B cell (primary cell): Measurements from ENCODE around the gene MYH14. TPM values are rescaled to one million over a fixed set of nuclear protein-coding genes. Genes with fewer than 3 reads are reported as not detected.
"Not testable (repeated sequence)": the region's sequence is repeated elsewhere in the genome, so short reads cannot be mapped to it uniquely, and the experiment has no call there.

Experiments used
- ATAC-seq: fragments of 200-7000 bp; cut with Tn5 transposase; one replicate; pipeline ENCODE4 v1.10.0; 2021; ENCODE audit warnings: low read depth, mild to moderate bottlenecking, moderate number of reproducible peaks, moderate library complexity
- CTCF ChIA-PET: fragments of 350-600 bp; sonication (Branson Sonifier 250); formaldehyde crosslinking; loops from one replicate; lab custom pipeline; 2021; ENCODE audit warnings: antibody characterized with exemption, inconsistent platforms; lab: Charles Lee
- POLR2A ChIA-PET: fragments of 350-600 bp; sonication (Branson Sonifier 250); formaldehyde crosslinking; loops from one replicate; lab custom pipeline; 2021; ENCODE audit warnings: antibody characterized with exemption; lab: Charles Lee
- DNase-seq: peaks from one replicate; pipeline ENCODE4 v3.0.0; 2013
- H2AFZ ChIP-seq: 2 replicates; pipeline ENCODE4 v1.6.1; 2012; ENCODE audit warnings: mild to moderate bottlenecking, low read depth, low read length; ENCODE audit not compliant: insufficient read depth, poor library complexity, severe bottlenecking
- H3K27ac ChIP-seq, 2 donors: 1 replicate in 1 of 2; 2 replicates in 1 of 2; pipeline ENCODE4 v1.5.1; 2012 to 2013; ENCODE audit warnings: low read length in 2 of 2, mild to moderate bottlenecking in 2 of 2, moderate library complexity in 1 of 2
- H3K27me3 ChIP-seq, 4 experiments: fragments of 200-600 bp in 1 of 4; sonication (generic) in 1 of 4; replicated peaks in 1 of 4; 1 replicate in 2 of 4; 2 replicates in 2 of 4; pipeline versions ENCODE4 v1.6.1 to v1.7.0; 2013 to 2016; ENCODE audit warnings: low read length in 3 of 4, mild to moderate bottlenecking in 2 of 4, mixed read lengths in 1 of 4, moderate library complexity in 1 of 4; ENCODE audit not compliant: insufficient read depth in 4 of 4, control insufficient read depth in 3 of 4; ENCODE audit errors: control extremely low read depth in 1 of 4
- H3K36me3 ChIP-seq, 2 experiments: replicated peaks in 1 of 2; 1 replicate in 1 of 2; 2 replicates in 1 of 2; pipeline versions ENCODE4 v1.6.1 to v1.7.1; 2013; ENCODE audit warnings: low read length in 1 of 2; ENCODE audit not compliant: insufficient read depth in 2 of 2, control insufficient read depth in 1 of 2; ENCODE audit errors: control extremely low read depth in 1 of 2, extremely low read depth in 1 of 2
- H3K4me1 ChIP-seq, 2 donors: fragments of 200-600 bp in 1 of 2; sonication (generic) in 1 of 2; 1 replicate in 1 of 2; 2 replicates in 1 of 2; pipeline versions ENCODE4 v1.5.1 to v1.6.1; 2013 to 2017; ENCODE audit warnings: low read length in 2 of 2; ENCODE audit not compliant: control insufficient read depth in 2 of 2, insufficient read depth in 2 of 2
- H3K4me2 ChIP-seq: replicated peaks from 2 replicates; pipeline ENCODE3; 2012; ENCODE audit warnings: mild to moderate bottlenecking, low read depth, low read length; ENCODE audit not compliant: poor library complexity, severe bottlenecking
- H3K4me3 ChIP-seq, 5 experiments: fragments of 200-600 bp in 1 of 5; sonication (generic) in 1 of 5; 1 replicate in 3 of 5; 2 replicates in 2 of 5; pipeline versions ENCODE4 v1.5.1 to v1.7.0; 2011 to 2016; ENCODE audit warnings: low read length in 4 of 5, mild to moderate bottlenecking in 4 of 5, low read depth in 2 of 5, control low read depth in 1 of 5, moderate library complexity in 1 of 5; ENCODE audit not compliant: insufficient read depth in 1 of 5; ENCODE audit errors: control extremely low read depth in 1 of 5, extremely low read depth in 1 of 5
- H3K79me2 ChIP-seq: fragments of 200-600 bp; sonication (generic); one replicate; pipeline ENCODE4 v1.6.0; 2016; ENCODE audit warnings: low read length; ENCODE audit not compliant: control insufficient read depth, insufficient read depth
- H3K9ac ChIP-seq: fragments of 200-600 bp; sonication (generic); 2 replicates; pipeline ENCODE4 v1.6.1; 2017; ENCODE audit warnings: mild to moderate bottlenecking, low read length, moderate library complexity
- H3K9me3 ChIP-seq, 3 donors: one replicate each; pipeline versions ENCODE4 v1.6.1 to v1.7.1; 2013; ENCODE audit warnings: low read length in 2 of 3; ENCODE audit not compliant: control insufficient read depth in 2 of 3, insufficient read depth in 1 of 3; ENCODE audit errors: control extremely low read depth in 1 of 3
- H4K20me1 ChIP-seq: 2 replicates; pipeline ENCODE4 v1.6.0; 2012; ENCODE audit warnings: mild to moderate bottlenecking, low read length; ENCODE audit not compliant: insufficient read depth, control insufficient read depth, poor library complexity, severe bottlenecking
- H3K27ac Mint-ChIP-seq: one replicate; pipeline ENCODE4 v1.8.0; 2021; ENCODE audit warnings: mixed read lengths
- H3K27me3 Mint-ChIP-seq: one replicate; pipeline ENCODE4 v1.8.0; 2021; ENCODE audit warnings: mixed read lengths
- H3K4me1 Mint-ChIP-seq: one replicate; pipeline ENCODE4 v1.8.0; 2021; ENCODE audit warnings: mixed read lengths
- H3K4me3 Mint-ChIP-seq: one replicate; pipeline ENCODE4 v1.8.0; 2021; ENCODE audit warnings: mixed read lengths
- H3K9me3 Mint-ChIP-seq: one replicate; pipeline ENCODE4 v1.8.0; 2022; ENCODE audit warnings: mixed read lengths; ENCODE audit not compliant: insufficient read depth
- EZH2 ChIP-seq: IDR thresholded peaks from 2 replicates; pipeline ENCODE4 v1.6.1; 2012; ENCODE audit warnings: borderline replicate concordance, low read depth, mild to moderate bottlenecking, moderate library complexity, low read length; ENCODE audit not compliant: insufficient read depth, poor library complexity, severe bottlenecking
- WGBS: methylation state at CpG from one replicate; pipeline ENCODE4 v1.1.5; 2013; ENCODE audit warnings: missing lambda C conversion rate; ENCODE audit not compliant: insufficient coverage; 5-methylcytosine and 5-hydroxymethylcytosine counted together
- intact Hi-C: fragments of 100-400 bp; cut with micrococcal nuclease; formaldehyde crosslinking; loops from one replicate; pipeline ENCODE4 v1.10.0; 2022
- polyA plus RNA-seq: library from polyadenylated mRNA; depleted of rRNA; stranded (reverse); fragments of >200 nt; gene quantifications from 2 replicates; pipeline ENCODE4 v1.2.3, GENCODE V29; 2012
- total RNA-seq, 2 donors: library from RNA; stranded (reverse); fragments of 120-200 nt in 1 of 2; gene quantifications; 1 replicate in 1 of 2; 2 replicates in 1 of 2; pipeline versions ENCODE4 v1.2.3 to v1.2.4, GENCODE V29; 2013 to 2022
- TF ChIP-seq, protein P1 (sequence below): fragments of 200-600 bp; IDR thresholded peaks from one replicate; pipeline ENCODE4 v1.8.0; 2022; ENCODE audit warnings: antibody characterized with exemption, mild to moderate bottlenecking

MYH14 gene
- total and polyA plus RNA-seq, 2 donors (not counting 1 experiment from before 2014, with no cell fraction given): not detected

DNA sequence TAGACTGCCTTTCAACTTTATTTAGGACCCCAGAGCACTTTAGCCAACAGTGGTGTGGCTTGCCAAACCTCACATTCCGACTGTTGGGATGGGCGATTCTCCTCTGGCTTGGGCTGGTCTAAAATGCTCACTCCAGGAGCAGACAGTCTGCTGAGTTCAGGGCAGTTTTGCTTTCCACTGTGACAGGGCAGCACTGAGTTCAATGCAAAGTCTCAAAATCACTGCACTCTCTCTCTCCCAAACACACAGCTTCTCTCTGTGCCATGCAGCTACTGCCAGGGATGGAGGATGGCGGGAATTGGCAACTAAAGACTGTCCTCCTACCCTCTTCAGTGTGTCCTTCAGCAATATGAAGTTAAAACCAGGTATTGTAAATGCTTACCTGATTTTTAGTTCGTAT, 148.8 kb downstream of the MYH14 start:
- ATAC-seq: no peak
- H3K9ac ChIP-seq: no peak overlapping the region
- H2AFZ ChIP-seq: no peak overlapping the region
- H3K4me1 Mint-ChIP-seq: peaks cover 45% of the 10 kb centered on the region
- no peak overlapping the region for H3K27ac ChIP-seq
- CTCF ChIA-PET: interaction anchor here (1.0 to 4.5 kb wide), 9 partner anchors 9 to 570 kb away, joined by 3 to 20 read pairs (median 3); partner anchors contain the start of genes KCNC3 and NR1H2
- no peak for DNase-seq
- POLR2A ChIA-PET: interaction anchor here (0.9 to 2.1 kb wide), 2 partner anchors 11 to 23 kb away, joined by 5 to 12 read pairs; partner anchors contain the start of gene KCNC3
- peaks cover 40 to 50% of the 10 kb centered on the region in 2 donors for H3K4me1 ChIP-seq
- H3K4me3 ChIP-seq: no peak overlapping the region
- no peaks in the 10 kb centered on the region for H3K9me3 ChIP-seq
- H3K36me3 ChIP-seq: no peaks in the 10 kb centered on the region
- intact Hi-C loops: no loop called here
- TF ChIP-seq EZH2: no peak
- TF ChIP-seq, protein P1, sequence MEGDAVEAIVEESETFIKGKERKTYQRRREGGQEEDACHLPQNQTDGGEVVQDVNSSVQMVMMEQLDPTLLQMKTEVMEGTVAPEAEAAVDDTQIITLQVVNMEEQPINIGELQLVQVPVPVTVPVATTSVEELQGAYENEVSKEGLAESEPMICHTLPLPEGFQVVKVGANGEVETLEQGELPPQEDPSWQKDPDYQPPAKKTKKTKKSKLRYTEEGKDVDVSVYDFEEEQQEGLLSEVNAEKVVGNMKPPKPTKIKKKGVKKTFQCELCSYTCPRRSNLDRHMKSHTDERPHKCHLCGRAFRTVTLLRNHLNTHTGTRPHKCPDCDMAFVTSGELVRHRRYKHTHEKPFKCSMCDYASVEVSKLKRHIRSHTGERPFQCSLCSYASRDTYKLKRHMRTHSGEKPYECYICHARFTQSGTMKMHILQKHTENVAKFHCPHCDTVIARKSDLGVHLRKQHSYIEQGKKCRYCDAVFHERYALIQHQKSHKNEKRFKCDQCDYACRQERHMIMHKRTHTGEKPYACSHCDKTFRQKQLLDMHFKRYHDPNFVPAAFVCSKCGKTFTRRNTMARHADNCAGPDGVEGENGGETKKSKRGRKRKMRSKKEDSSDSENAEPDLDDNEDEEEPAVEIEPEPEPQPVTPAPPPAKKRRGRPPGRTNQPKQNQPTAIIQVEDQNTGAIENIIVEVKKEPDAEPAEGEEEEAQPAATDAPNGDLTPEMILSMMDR: no peak
- H3K4me3 Mint-ChIP-seq: no peak overlapping the region
- H3K27ac Mint-ChIP-seq: no peak overlapping the region
- 100% methylated on average over 2 of the region's 4 CpGs for WGBS
- H3K9me3 Mint-ChIP-seq: no peaks in the 10 kb centered on the region
- no peaks in the 10 kb centered on the region for H3K27me3 Mint-ChIP-seq
- peaks cover 30% of the 10 kb centered on the region for H3K79me2 ChIP-seq
- H3K27me3 ChIP-seq: no peaks in the 10 kb centered on the region
- no peak overlapping the region for H3K4me2 ChIP-seq
- no peaks in the 10 kb centered on the region for H4K20me1 ChIP-seq

- CTCF ChIA-PET: interaction anchor here (0.7 to 4.5 kb wide), 5 partner anchors 11 to 568 kb away, joined by 3 to 20 read pairs (median 4); partner anchors contain the start of gene KCNC3
- peaks cover 39% of the 10 kb centered on the region for H3K4me1 Mint-ChIP-seq
- 98% methylated on average over 7 of the region's 7 CpGs for WGBS
- H3K9ac ChIP-seq, H3K9me3 ChIP-seq, ATAC-seq, H3K27ac ChIP-seq, H3K27me3 Mint-ChIP-seq, H3K4me2 ChIP-seq, H3K36me3 ChIP-seq, DNase-seq, intact Hi-C loops, H4K20me1 ChIP-seq, H3K27ac Mint-ChIP-seq, H3K27me3 ChIP-seq, H3K4me3 ChIP-seq, POLR2A ChIA-PET, H3K9me3 Mint-ChIP-seq, H3K4me3 Mint-ChIP-seq, H2AFZ ChIP-seq: not testable (repeated sequence)
- peaks cover 29 to 47% of the 10 kb centered on the region in 2 donors for H3K4me1 ChIP-seq
- H3K79me2 ChIP-seq: peaks cover 30% of the 10 kb centered on the region
These were observed 150.1 kb downstream of the MYH14 start for GRCh38 chr19:50353487-50353880.
